PFSK-1 (cell line): ENCODE data around the gene MYH6.

Experiments used
- FOXP2 ChIP-seq: optimal IDR thresholded peaks from 2 replicates; pipeline ENCODE3; 2011; ENCODE audit warnings: borderline replicate concordance, control low read depth, inconsistent platforms; ENCODE audit not compliant: insufficient read depth; ENCODE audit errors: extremely low read length, extremely low read depth
- POLR2AphosphoS5 ChIP-seq: IDR thresholded peaks from 2 replicates; pipeline ENCODE4 v1.6.1; 2012; ENCODE audit warnings: low read depth, mild to moderate bottlenecking, control low read depth, low read length, moderate library complexity
- REST ChIP-seq, 2 experiments: IDR thresholded peaks; 2 replicates each; pipeline versions ENCODE4 v1.6.1 to v1.8.0; 2011 to 2012; ENCODE audit warnings: low read depth in 2 of 2, low read length in 2 of 2, control low read depth in 1 of 2, inconsistent platforms in 1 of 2, mild to moderate bottlenecking in 1 of 2, moderate library complexity in 1 of 2; ENCODE audit not compliant: insufficient read depth in 1 of 2
- TAF1 ChIP-seq: IDR thresholded peaks from 2 replicates; pipeline ENCODE4 v1.6.1; 2012; ENCODE audit warnings: low read length, control low read depth, borderline replicate concordance; ENCODE audit not compliant: insufficient read depth

GRCh38 chr14:23406244-23406643 lies 1.8 kb downstream of the MYH6 start:
- TF ChIP-seq POLR2AphosphoS5 = no peak
- no peak for TF ChIP-seq REST (IDR thresholded peaks at IDR 0.05; ENCODE audit: insufficient read depth in 1 of 2, low read depth in 2 of 2, low read length in 2 of 2)
- TF ChIP-seq TAF1 = no peak
- TF ChIP-seq FOXP2 = no peak
